ENCODE data around the gene KLHL29.

KLHL29 gene

GRCh38 chr2:23550553-23550952 is 165.6 kb downstream of the KLHL29 start:
- DNase-seq (ENCODE audit: low spot score), result no peak

- DNase-seq (ENCODE audit: low spot score), result no peak
Measured at GRCh38 chr2:23551875-23552274, 166.9 kb downstream of the KLHL29 start.

DNA sequence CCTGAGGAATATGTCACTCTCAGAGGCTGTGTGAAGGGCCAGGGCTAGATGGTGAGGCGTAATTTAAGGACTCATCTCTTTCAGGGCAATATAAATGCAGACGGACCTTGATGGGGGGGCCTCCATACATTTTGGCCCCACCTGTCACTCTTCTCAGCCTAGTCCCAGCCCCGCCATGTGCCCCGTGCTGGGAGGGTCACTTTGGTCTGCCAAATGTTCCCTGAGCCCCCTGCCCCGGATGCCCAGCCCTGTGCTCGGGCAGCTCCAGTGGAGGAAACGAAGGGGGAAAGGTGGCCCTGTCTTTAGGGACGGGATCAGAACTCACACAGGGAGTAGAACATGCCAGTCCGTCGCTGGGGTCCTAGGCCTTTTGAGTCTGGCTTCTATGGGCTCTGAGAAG is 168.6 kb downstream of the KLHL29 start:
- no peak for DNase-seq (ENCODE audit: low spot score)

DNA sequence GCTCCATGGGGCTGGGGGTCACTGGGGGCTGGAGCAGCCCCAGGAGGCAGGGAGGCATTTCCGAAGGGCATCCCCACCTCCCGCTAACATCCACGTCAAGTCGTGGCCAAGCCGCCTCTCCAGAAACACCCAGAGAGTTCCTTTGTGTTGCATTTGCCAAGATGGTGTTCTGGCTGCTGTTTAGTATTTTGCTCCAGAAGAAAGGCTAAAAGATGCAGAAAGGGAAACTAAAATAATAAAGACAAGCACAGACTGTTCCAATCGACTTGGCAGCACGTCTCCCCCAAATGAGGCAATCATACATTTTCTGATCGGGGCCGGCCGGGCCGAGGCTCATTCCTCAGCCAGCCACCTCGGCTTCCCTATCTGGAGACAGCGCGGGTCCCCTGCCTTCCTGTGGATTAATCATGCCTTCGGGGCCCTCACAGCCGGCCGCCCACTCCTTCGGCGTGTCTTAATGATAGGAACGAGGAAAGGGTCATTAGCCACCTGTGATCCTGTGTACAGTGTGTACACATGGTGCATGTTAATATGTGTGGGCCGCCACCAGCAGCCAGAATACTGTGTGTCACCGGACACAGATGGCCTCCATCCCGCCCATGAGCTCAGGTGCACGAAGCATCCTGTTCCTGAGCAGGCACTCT is 169.2 kb downstream of the KLHL29 start:
- DNase-seq (ENCODE audit: low spot score), result no peak

GRCh38 chr2:23555944-23556343 is 171.0 kb downstream of the KLHL29 start:
- DNase-seq (ENCODE audit: low spot score), result no peak

- no peak for DNase-seq (ENCODE audit: low spot score)
Measured at GRCh38 chr2:23556929-23557328, 171.9 kb downstream of the KLHL29 start.

GRCh38 chr2:23557455-23557854 is 172.5 kb downstream of the KLHL29 start:
- no peak for DNase-seq (ENCODE audit: low spot score)

GRCh38 chr2:23559561-23560239 is 174.7 kb downstream of the KLHL29 start:
- DNase-seq (ENCODE audit: low spot score), result no peak

DNA sequence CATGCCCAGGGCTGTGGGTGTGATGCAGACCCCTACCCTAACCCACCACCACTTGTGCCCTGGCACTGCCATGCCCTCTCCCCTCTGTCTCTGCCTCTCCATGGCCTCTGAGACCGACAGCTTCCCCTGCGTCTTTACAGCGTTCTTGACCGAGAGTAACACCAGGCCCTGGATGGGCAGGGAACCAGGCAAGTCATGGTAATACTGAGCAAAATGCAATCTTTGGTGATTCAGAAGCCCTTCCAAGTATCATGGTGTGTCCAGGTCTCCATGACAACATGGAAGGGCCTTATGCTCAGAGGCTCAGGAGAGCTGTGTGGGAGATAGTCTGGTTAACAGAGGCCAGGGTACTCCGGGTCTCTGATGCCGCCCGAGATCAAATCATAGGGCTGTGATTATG is 176.1 kb downstream of the KLHL29 start:
- no peak for DNase-seq (ENCODE audit: low spot score)

GRCh38 chr2:23561544-23561943 is 176.6 kb downstream of the KLHL29 start:
- DNase-seq (ENCODE audit: low spot score), result no peak

DNA sequence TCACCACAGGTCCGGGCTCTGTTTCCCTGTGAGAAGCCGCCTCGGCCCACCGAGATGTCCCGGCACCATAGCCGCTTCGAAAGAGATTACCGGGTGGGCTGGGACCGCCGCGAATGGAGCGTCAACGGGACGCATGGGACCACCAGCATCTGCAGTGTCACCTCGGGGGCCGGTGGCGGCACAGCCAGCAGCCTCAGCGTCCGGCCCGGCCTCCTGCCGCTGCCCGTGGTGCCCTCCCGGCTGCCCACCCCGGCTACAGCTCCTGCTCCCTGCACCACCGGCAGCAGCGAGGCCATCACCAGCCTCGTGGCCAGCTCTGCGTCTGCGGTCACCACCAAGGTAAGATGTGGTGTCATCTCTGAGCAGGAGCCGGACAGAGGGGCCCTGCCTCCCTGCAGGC is 177.2 kb downstream of the KLHL29 start:
- DNase-seq (ENCODE audit: low spot score), result no peak

- no peak for DNase-seq (ENCODE audit: low spot score)
Measured at GRCh38 chr2:23563151-23563550, 178.2 kb downstream of the KLHL29 start.

DNA sequence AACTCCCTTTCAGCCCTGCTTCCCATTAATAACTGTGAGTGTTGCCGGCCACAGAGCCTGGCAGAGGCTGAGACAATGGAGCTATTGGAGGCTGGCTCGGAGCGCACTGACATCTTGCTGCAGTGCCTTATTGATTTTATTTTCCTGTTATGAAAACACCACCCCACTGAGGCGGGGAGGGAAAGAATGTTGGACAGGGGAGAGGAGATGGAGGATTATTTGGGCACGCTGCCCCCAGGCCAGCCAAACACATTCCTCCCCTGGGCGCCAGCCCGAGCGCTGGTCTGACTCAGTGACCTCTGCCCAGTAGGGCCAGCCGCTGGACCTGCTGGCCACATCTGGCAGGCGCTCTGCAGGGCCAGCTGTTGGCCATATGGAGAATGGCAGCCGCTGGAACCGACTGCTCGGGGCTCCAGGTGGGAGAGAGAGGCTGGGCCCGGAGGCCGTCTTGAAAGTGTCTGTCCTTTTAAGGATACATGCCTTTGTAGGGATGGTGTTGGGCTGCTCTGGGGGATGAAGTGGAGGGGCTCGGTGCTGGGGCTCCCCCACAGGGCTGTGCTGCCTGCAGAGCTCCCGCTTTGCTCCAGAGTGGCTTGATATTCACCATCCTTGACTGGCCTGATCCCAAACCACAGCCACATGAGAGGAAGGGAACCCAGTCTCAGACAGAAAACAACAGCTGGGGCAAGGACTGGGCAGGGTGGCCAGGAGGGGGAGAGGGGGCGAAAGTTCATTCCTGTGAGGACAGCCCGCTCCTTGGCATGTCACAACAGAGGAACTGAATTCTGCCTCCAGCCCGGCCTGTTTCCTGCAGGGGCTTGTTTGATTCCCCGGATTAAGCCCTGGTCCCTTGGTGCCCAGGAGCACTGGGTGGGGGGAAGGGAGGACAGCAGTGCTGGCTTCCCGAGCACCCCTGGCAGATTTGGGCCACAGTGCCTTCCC is 179.0 kb downstream of the KLHL29 start:
- DNase-seq (ENCODE audit: low spot score), result no peak

GRCh38 chr2:23564615-23564960 is 179.6 kb downstream of the KLHL29 start:
- no peak for DNase-seq (ENCODE audit: low spot score)

GRCh38 chr2:23565374-23565773 is 180.4 kb downstream of the KLHL29 start:
- no peak for DNase-seq (ENCODE audit: low spot score)

- DNase-seq (ENCODE audit: low spot score), result no peak
Measured at GRCh38 chr2:23565814-23566213, 180.8 kb downstream of the KLHL29 start.

DNA sequence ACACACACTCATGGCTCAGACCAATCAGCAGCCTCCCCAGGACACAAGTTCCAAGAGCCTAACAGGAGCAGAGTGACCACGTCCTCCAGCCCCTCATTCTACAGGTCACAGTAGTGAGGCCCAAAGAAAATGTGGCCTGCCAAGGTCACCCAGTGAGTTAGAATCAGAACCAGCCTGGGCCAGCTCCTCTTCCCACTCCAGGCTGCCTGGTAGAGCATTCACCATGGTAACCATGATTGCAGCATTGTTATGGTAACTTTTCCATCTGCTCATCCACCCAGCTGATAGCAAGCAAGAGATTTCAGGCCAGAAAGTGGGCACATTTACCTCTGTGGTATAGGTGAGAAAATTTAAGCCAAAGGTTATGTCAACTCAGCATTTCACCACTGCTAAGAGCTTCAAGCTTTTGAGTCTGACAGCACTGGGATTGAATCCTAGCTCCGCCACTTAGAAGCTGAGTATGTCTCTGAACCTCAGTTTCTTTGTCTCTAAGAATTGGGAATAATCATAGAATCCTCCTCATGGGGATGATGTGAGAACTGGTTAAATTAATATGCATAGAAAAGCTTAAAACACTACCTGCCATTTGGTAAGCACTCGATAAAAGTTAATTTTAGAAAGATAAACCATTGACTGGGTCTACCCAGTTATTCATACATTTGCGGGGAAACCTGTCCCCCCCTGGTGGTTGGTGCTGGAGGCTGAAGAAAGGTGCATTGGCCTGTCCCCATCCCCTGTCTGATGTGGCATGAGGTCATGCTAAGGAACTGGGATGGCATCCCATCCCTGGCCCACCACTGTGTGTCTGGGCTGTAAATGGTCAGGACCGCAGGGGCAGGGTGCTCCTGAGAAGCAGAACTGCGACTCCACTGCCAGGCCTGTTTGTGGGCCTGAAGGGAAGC is 181.5 kb downstream of the KLHL29 start:
- no peak for DNase-seq (ENCODE audit: low spot score)

- DNase-seq (ENCODE audit: low spot score), result no peak
Measured at GRCh38 chr2:23567161-23567756, 182.3 kb downstream of the KLHL29 start.

DNA sequence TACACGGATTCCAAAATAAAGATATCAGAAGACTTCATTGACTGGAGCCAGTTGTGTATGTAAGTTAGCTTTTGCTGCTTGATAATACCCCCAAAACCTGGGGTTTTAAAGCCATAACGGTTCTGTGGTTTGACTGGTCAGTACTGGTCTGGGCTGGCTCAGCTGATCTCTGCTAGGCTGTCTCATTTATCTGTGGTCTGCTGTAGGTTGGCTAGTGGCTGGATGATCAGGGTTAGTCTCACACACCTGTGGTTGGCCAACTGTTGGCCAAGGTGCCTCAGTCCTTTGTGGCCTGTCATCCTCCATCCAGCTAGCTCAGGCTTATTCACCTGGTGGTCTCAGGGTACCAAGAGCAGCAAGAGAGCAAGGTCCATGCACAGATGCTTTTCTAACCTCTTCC is 183.2 kb downstream of the KLHL29 start:
- no peak for DNase-seq (ENCODE audit: low spot score)

GRCh38 chr2:23568626-23569190 is 183.7 kb downstream of the KLHL29 start:
- DNase-seq (ENCODE audit: low spot score), result no peak

DNA sequence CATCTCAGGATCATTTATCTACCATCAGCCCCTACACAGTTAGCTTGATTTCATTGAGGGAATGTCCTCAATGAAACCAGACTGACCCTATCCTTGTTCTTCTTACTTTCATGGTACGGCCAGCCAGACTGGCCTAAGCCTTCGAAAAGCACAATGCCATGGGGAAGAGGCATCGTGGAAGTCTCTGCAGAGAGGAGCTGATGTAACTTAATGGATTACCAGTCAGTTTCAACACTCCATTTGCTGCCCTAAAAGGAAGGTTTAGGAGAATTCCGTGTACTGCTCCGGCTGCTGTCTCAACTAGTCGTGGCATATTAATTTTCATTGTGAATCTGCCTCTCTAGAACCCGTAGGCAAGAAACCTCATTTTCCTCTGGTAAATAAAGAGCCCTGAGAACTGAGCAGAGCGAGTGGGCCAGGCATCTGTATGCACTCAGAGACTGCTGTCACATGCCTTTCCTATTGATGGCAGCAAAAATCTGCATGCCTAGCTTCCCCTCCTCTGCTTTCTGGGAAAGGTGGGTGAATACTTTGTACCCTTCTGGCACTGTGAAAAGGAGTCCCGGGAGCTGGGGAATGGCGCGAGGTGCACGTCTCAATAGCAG is 184.9 kb downstream of the KLHL29 start:
- no peak for DNase-seq (ENCODE audit: low spot score)

All from CD4-positive, alpha-beta T cell treated with Interleukin-2 at 100 ng/mL for 4 hours (primary cell).